ENCODE results near the gene PCNX4. TPM values are rescaled to one million over a fixed set of nuclear protein-coding genes. Genes with fewer than 3 reads are reported as not detected.

The PCNX4 gene
- total and polyA plus RNA-seq, 2 experiments from 2014 or later, result 22.9 to 77.5 TPM

DNA sequence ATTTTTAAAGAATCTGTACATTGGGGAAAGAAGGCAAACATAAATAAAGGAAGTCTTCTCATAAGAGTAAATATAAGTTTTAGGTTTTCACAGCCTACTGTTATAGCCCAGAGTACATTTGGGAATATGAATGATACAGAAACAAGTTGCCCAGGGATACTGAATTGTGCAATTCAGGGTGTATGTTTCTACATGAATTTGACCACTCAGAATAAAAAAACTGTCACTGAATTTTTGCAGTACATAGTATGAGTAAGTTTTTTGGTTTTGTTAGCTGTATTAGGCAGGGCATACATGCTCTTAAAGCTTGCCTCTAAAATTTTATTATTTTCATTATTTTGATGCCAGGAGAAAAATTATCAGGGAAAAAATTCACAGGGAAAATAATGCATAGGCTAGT is 6.6 kb upstream of the PCNX4 start:
- Histone ChIP-seq H3F3A (replicated peaks; ENCODE audit: low read depth) (no peaks in the 10 kb centered on the region), H3K27ac (ENCODE audit: low read depth) (no peak overlapping the region), H3K79me2 (replicated peaks; ENCODE audit: insufficient read depth) (no peaks in the 10 kb centered on the region), H3K4me1 (ENCODE audit: insufficient read depth) (peaks cover 8% of the 10 kb centered on the region; the same call in 1 of the 2 replicates), H3K27me3 (ENCODE audit: insufficient read depth) (no peaks in the 10 kb centered on the region), H2AFZ (no peak overlapping the region), H4K20me1 (replicated peaks; ENCODE audit: insufficient read depth) (no peaks in the 10 kb centered on the region), H3K36me3 (ENCODE audit: insufficient read depth) (no peaks in the 10 kb centered on the region), H3K4me2 (no peak overlapping the region), H3K9me2 (ENCODE audit: insufficient read depth) (no peaks in the 10 kb centered on the region), H3K4me3 (no peak overlapping the region)
- ATAC-seq (no peak), DNase-seq (ENCODE audit: low spot score) (no peak)
- Mint-ChIP-seq H3K36me3 (ENCODE audit: low read depth) (no peaks in the 10 kb centered on the region), H3K9me3 (no peaks in the 10 kb centered on the region), H3K27ac (no peak overlapping the region; the same call in 1 of the 2 replicates), H3K4me3 (no peak overlapping the region), H3K27me3 (ENCODE audit: insufficient read depth, low read depth, poor library complexity) (peaks cover 3% of the 10 kb centered on the region), H3K4me1 (peaks cover 9% of the 10 kb centered on the region)
- TF ChIP-seq EZH2phosphoT487 (IDR thresholded peaks at IDR 0.05; ENCODE audit: unreplicated experiment), result no peak
- TF ChIP-seq ZNF114 (CRISPR knock-in tag; IDR thresholded peaks at IDR 0.05), result no peak
- TF ChIP-seq NANOG (IDR thresholded peaks at IDR 0.05; ENCODE audit: borderline replicate concordance), result no peak
- no peak for TF ChIP-seq POLR2AphosphoS5 (IDR thresholded peaks at IDR 0.05; ENCODE audit: low read depth)
- TF ChIP-seq, protein P1, sequence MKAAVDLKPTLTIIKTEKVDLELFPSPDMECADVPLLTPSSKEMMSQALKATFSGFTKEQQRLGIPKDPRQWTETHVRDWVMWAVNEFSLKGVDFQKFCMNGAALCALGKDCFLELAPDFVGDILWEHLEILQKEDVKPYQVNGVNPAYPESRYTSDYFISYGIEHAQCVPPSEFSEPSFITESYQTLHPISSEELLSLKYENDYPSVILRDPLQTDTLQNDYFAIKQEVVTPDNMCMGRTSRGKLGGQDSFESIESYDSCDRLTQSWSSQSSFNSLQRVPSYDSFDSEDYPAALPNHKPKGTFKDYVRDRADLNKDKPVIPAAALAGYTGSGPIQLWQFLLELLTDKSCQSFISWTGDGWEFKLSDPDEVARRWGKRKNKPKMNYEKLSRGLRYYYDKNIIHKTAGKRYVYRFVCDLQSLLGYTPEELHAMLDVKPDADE (IDR thresholded peaks at IDR 0.05), result no peak
- TF ChIP-seq, protein P2, sequence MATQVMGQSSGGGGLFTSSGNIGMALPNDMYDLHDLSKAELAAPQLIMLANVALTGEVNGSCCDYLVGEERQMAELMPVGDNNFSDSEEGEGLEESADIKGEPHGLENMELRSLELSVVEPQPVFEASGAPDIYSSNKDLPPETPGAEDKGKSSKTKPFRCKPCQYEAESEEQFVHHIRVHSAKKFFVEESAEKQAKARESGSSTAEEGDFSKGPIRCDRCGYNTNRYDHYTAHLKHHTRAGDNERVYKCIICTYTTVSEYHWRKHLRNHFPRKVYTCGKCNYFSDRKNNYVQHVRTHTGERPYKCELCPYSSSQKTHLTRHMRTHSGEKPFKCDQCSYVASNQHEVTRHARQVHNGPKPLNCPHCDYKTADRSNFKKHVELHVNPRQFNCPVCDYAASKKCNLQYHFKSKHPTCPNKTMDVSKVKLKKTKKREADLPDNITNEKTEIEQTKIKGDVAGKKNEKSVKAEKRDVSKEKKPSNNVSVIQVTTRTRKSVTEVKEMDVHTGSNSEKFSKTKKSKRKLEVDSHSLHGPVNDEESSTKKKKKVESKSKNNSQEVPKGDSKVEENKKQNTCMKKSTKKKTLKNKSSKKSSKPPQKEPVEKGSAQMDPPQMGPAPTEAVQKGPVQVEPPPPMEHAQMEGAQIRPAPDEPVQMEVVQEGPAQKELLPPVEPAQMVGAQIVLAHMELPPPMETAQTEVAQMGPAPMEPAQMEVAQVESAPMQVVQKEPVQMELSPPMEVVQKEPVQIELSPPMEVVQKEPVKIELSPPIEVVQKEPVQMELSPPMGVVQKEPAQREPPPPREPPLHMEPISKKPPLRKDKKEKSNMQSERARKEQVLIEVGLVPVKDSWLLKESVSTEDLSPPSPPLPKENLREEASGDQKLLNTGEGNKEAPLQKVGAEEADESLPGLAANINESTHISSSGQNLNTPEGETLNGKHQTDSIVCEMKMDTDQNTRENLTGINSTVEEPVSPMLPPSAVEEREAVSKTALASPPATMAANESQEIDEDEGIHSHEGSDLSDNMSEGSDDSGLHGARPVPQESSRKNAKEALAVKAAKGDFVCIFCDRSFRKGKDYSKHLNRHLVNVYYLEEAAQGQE (IDR thresholded peaks at IDR 0.05; ENCODE audit: unreplicated experiment), result no peak
- no peak for TF ChIP-seq EZH2 (IDR thresholded peaks at IDR 0.05; ENCODE audit: low read depth, unreplicated experiment)
- TF ChIP-seq JUNB (IDR thresholded peaks at IDR 0.05; ENCODE audit: unreplicated experiment), result no peak
- no peak for TF ChIP-seq STAT1 (IDR thresholded peaks at IDR 0.05; ENCODE audit: unreplicated experiment)

- no peak overlapping the region for H3K27ac ChIP-seq (ENCODE audit: low read depth)
- H4K20me1 ChIP-seq (replicated peaks; ENCODE audit: insufficient read depth), result no peaks in the 10 kb centered on the region
- no peaks in the 10 kb centered on the region for H3K36me3 Mint-ChIP-seq (ENCODE audit: low read depth)
- H3K27me3 ChIP-seq (ENCODE audit: insufficient read depth), result no peaks in the 10 kb centered on the region
- DNase-seq (ENCODE audit: low spot score) (no peak), ATAC-seq (no peak)
- no peaks in the 10 kb centered on the region for H3K79me2 ChIP-seq (replicated peaks; ENCODE audit: insufficient read depth)
- H3K9me2 ChIP-seq (ENCODE audit: insufficient read depth), result no peaks in the 10 kb centered on the region
- no peaks in the 10 kb centered on the region for H3K9me3 Mint-ChIP-seq
- H3K4me1 Mint-ChIP-seq, result peaks cover 12% of the 10 kb centered on the region
- H3K4me3 Mint-ChIP-seq, result no peak overlapping the region
- peaks cover 3% of the 10 kb centered on the region for H3K27me3 Mint-ChIP-seq (ENCODE audit: insufficient read depth, low read depth, poor library complexity)
- peaks cover 8% of the 10 kb centered on the region; the same call in 1 of the 2 replicates for H3K4me1 ChIP-seq (ENCODE audit: insufficient read depth)
- no peak overlapping the region for H3K4me3 ChIP-seq
- no peaks in the 10 kb centered on the region for H3F3A ChIP-seq (replicated peaks; ENCODE audit: low read depth)
- no peak overlapping the region for H2AFZ ChIP-seq
- no peak overlapping the region for H3K4me2 ChIP-seq
- H3K27ac Mint-ChIP-seq, result no peak overlapping the region
- no peaks in the 10 kb centered on the region for H3K36me3 ChIP-seq (ENCODE audit: insufficient read depth)
- TF ChIP-seq, protein P1 (IDR thresholded peaks at IDR 0.05), result no peak
- TF ChIP-seq ZNF331 (CRISPR knock-in tag; IDR thresholded peaks at IDR 0.05; ENCODE audit: low read depth) (no peak), EZH2phosphoT487 (IDR thresholded peaks at IDR 0.05; ENCODE audit: unreplicated experiment) (no peak), POLR2AphosphoS5 (IDR thresholded peaks at IDR 0.05; ENCODE audit: low read depth) (no peak), CREB1 (CRISPR knock-in tag; IDR thresholded peaks at IDR 0.05; ENCODE audit: low read depth) (no peak), JUNB (IDR thresholded peaks at IDR 0.05; ENCODE audit: unreplicated experiment) (no peak), STAT1 (IDR thresholded peaks at IDR 0.05; ENCODE audit: unreplicated experiment) (no peak), NANOG (IDR thresholded peaks at IDR 0.05; ENCODE audit: borderline replicate concordance) (no peak)
- TF ChIP-seq, protein P2 (IDR thresholded peaks at IDR 0.05; ENCODE audit: unreplicated experiment), result no peak
Measured at GRCh38 chr14:60085693-60086092, 6.0 kb upstream of the PCNX4 start.
